ENCODE measurements around the gene PDE4DIP.
A peak's percentile ranks its signal among the peaks of the same experiment; 100 is the strongest.
"Not testable (repeated sequence)": the region's sequence is repeated elsewhere in the genome, so short reads cannot be mapped to it uniquely, and the experiment has no call there.

PDE4DIP gene

GRCh38 chr1:148990233-148990788 is 146.1 kb downstream of the PDE4DIP start:
- H3K36me3 ChIP-seq (ENCODE audit: control insufficient read depth, insufficient read depth, low read length); H3K9me3 ChIP-seq (ENCODE audit: control insufficient read depth, low read length); H3K4me1 ChIP-seq (ENCODE audit: control insufficient read depth, insufficient read depth, low read length, poor library complexity, severe bottlenecking); H3K4me3 ChIP-seq (ENCODE audit: extremely low read depth, insufficient read depth, low read length, poor library complexity, severe bottlenecking): not testable (repeated sequence)
- peak overlapping the region; percentile 64 for H3K27ac ChIP-seq (ENCODE audit: low read depth, low read length, severe bottlenecking)
- WGBS, 2 experiments (ENCODE audit: insufficient coverage in 2 of 2) = 63 to 73% methylated on average over 4 of the region's 7 CpGs

- not testable (repeated sequence) for H3K4me1 ChIP-seq (ENCODE audit: control insufficient read depth, insufficient read depth, low read length, poor library complexity, severe bottlenecking); H3K4me3 ChIP-seq (ENCODE audit: extremely low read depth, insufficient read depth, low read length, poor library complexity, severe bottlenecking); H3K9me3 ChIP-seq (ENCODE audit: control insufficient read depth, low read length); H3K36me3 ChIP-seq (ENCODE audit: control insufficient read depth, insufficient read depth, low read length); H3K27ac ChIP-seq (ENCODE audit: low read depth, low read length, severe bottlenecking)
- WGBS, 2 experiments (ENCODE audit: insufficient coverage in 2 of 2) = no CpG with 5 or more reads among the region's 2 CpGs
Observed at GRCh38 chr1:148991818-148992217, 147.6 kb downstream of the PDE4DIP start.

GRCh38 chr1:148992364-148992763 is 148.1 kb downstream of the PDE4DIP start:
- H3K4me1 ChIP-seq (ENCODE audit: control insufficient read depth, insufficient read depth, low read length, poor library complexity, severe bottlenecking); H3K36me3 ChIP-seq (ENCODE audit: control insufficient read depth, insufficient read depth, low read length); H3K27ac ChIP-seq (ENCODE audit: low read depth, low read length, severe bottlenecking); H3K4me3 ChIP-seq (ENCODE audit: extremely low read depth, insufficient read depth, low read length, poor library complexity, severe bottlenecking); H3K9me3 ChIP-seq (ENCODE audit: control insufficient read depth, low read length): not testable (repeated sequence)
- no CpG with 5 or more reads among the region's 2 CpGs for WGBS, 2 experiments (ENCODE audit: insufficient coverage in 2 of 2)

GRCh38 chr1:148996449-148997224 is 152.4 kb downstream of the PDE4DIP start:
- not testable (repeated sequence) for H3K27ac ChIP-seq (ENCODE audit: low read depth, low read length, severe bottlenecking); H3K4me3 ChIP-seq (ENCODE audit: extremely low read depth, insufficient read depth, low read length, poor library complexity, severe bottlenecking); H3K4me1 ChIP-seq (ENCODE audit: control insufficient read depth, insufficient read depth, low read length, poor library complexity, severe bottlenecking); H3K36me3 ChIP-seq (ENCODE audit: control insufficient read depth, insufficient read depth, low read length); H3K9me3 ChIP-seq (ENCODE audit: control insufficient read depth, low read length)
- WGBS, 2 experiments (ENCODE audit: insufficient coverage in 2 of 2) = 80% methylated on average over 1 of the region's 5 CpGs; no CpG with 5 or more reads in 1 of the 2 experiments

GRCh38 chr1:148997405-148997804 is 153.2 kb downstream of the PDE4DIP start:
- not testable (repeated sequence) for H3K4me3 ChIP-seq (ENCODE audit: extremely low read depth, insufficient read depth, low read length, poor library complexity, severe bottlenecking); H3K4me1 ChIP-seq (ENCODE audit: control insufficient read depth, insufficient read depth, low read length, poor library complexity, severe bottlenecking); H3K9me3 ChIP-seq (ENCODE audit: control insufficient read depth, low read length); H3K36me3 ChIP-seq (ENCODE audit: control insufficient read depth, insufficient read depth, low read length); H3K27ac ChIP-seq (ENCODE audit: low read depth, low read length, severe bottlenecking)
- WGBS, 2 experiments (ENCODE audit: insufficient coverage in 2 of 2) = no CpG with 5 or more reads among the region's 6 CpGs

- H3K9me3 ChIP-seq (ENCODE audit: control insufficient read depth, low read length); H3K27ac ChIP-seq (ENCODE audit: low read depth, low read length, severe bottlenecking); H3K4me3 ChIP-seq (ENCODE audit: extremely low read depth, insufficient read depth, low read length, poor library complexity, severe bottlenecking); H3K4me1 ChIP-seq (ENCODE audit: control insufficient read depth, insufficient read depth, low read length, poor library complexity, severe bottlenecking); H3K36me3 ChIP-seq (ENCODE audit: control insufficient read depth, insufficient read depth, low read length): not testable (repeated sequence)
- no CpG with 5 or more reads among the region's 8 CpGs for WGBS, 2 experiments (ENCODE audit: insufficient coverage in 2 of 2)
Observed at GRCh38 chr1:149002664-149003063, 158.4 kb downstream of the PDE4DIP start.

- H3K27ac ChIP-seq (ENCODE audit: low read depth, low read length, severe bottlenecking); H3K4me3 ChIP-seq (ENCODE audit: extremely low read depth, insufficient read depth, low read length, poor library complexity, severe bottlenecking); H3K36me3 ChIP-seq (ENCODE audit: control insufficient read depth, insufficient read depth, low read length); H3K9me3 ChIP-seq (ENCODE audit: control insufficient read depth, low read length); H3K4me1 ChIP-seq (ENCODE audit: control insufficient read depth, insufficient read depth, low read length, poor library complexity, severe bottlenecking): not testable (repeated sequence)
- WGBS, 2 experiments (ENCODE audit: insufficient coverage in 2 of 2) = no CpG with 5 or more reads among the region's 4 CpGs
Observed at GRCh38 chr1:149008326-149008725, 164.1 kb downstream of the PDE4DIP start.

- not testable (repeated sequence) for H3K36me3 ChIP-seq (ENCODE audit: control insufficient read depth, insufficient read depth, low read length); H3K4me1 ChIP-seq (ENCODE audit: control insufficient read depth, insufficient read depth, low read length, poor library complexity, severe bottlenecking); H3K9me3 ChIP-seq (ENCODE audit: control insufficient read depth, low read length); H3K4me3 ChIP-seq (ENCODE audit: extremely low read depth, insufficient read depth, low read length, poor library complexity, severe bottlenecking); H3K27ac ChIP-seq (ENCODE audit: low read depth, low read length, severe bottlenecking)
- no CpG with 5 or more reads among the region's 2 CpGs for WGBS, 2 experiments (ENCODE audit: insufficient coverage in 2 of 2)
Observed at GRCh38 chr1:149008769-149009168, 164.5 kb downstream of the PDE4DIP start.

- H3K36me3 ChIP-seq (ENCODE audit: control insufficient read depth, insufficient read depth, low read length); H3K4me1 ChIP-seq (ENCODE audit: control insufficient read depth, insufficient read depth, low read length, poor library complexity, severe bottlenecking); H3K27ac ChIP-seq (ENCODE audit: low read depth, low read length, severe bottlenecking); H3K4me3 ChIP-seq (ENCODE audit: extremely low read depth, insufficient read depth, low read length, poor library complexity, severe bottlenecking); H3K9me3 ChIP-seq (ENCODE audit: control insufficient read depth, low read length): not testable (repeated sequence)
- WGBS, 2 experiments (ENCODE audit: insufficient coverage in 2 of 2) = 100% methylated on average over 1 of the region's 3 CpGs; no CpG with 5 or more reads in 1 of the 2 experiments
Observed at GRCh38 chr1:149009761-149010160, 165.5 kb downstream of the PDE4DIP start.

- not testable (repeated sequence) for H3K4me1 ChIP-seq (ENCODE audit: control insufficient read depth, insufficient read depth, low read length, poor library complexity, severe bottlenecking); H3K27ac ChIP-seq (ENCODE audit: low read depth, low read length, severe bottlenecking)
- no CpG with 5 or more reads among the region's 5 CpGs for WGBS, 2 experiments (ENCODE audit: insufficient coverage in 2 of 2)
Observed at GRCh38 chr1:149012599-149012998, 168.4 kb downstream of the PDE4DIP start.

GRCh38 chr1:149013513-149013912 is 169.3 kb downstream of the PDE4DIP start:
- not testable (repeated sequence) for H3K4me3 ChIP-seq (ENCODE audit: extremely low read depth, insufficient read depth, low read length, poor library complexity, severe bottlenecking); H3K36me3 ChIP-seq (ENCODE audit: control insufficient read depth, insufficient read depth, low read length); H3K9me3 ChIP-seq (ENCODE audit: control insufficient read depth, low read length); H3K4me1 ChIP-seq (ENCODE audit: control insufficient read depth, insufficient read depth, low read length, poor library complexity, severe bottlenecking); H3K27ac ChIP-seq (ENCODE audit: low read depth, low read length, severe bottlenecking)
- no CpG with 5 or more reads among the region's 4 CpGs for WGBS, 2 experiments (ENCODE audit: insufficient coverage in 2 of 2)

More at GRCh38 chr1:149012599-149012998, 168.4 kb downstream of the PDE4DIP start:
- H3K36me3 ChIP-seq (ENCODE audit: control insufficient read depth, insufficient read depth, low read length); H3K9me3 ChIP-seq (ENCODE audit: control insufficient read depth, low read length); H3K4me3 ChIP-seq (ENCODE audit: extremely low read depth, insufficient read depth, low read length, poor library complexity, severe bottlenecking): not testable (repeated sequence)

All from mesodermal cell (in vitro differentiated cells).